Measurements from ENCODE around the gene TFDP1.

Gene TFDP1

GRCh38 chr13:113625965-113626721 lies 41.6 kb downstream of the TFDP1 start:
- DNase-seq (ENCODE audit: low read depth) = no peak
- no peak for TF ChIP-seq CTCF (conservative IDR thresholded peaks at IDR 0.05; ENCODE audit: control insufficient read depth, insufficient read depth, low read depth, low read length)
- no peak overlapping the region for H3K4me3 ChIP-seq (ENCODE audit: control insufficient read depth, low read depth, low read length)

GRCh38 chr13:113627136-113627535 lies 42.6 kb downstream of the TFDP1 start:
- DNase-seq (ENCODE audit: low read depth) = no peak
- no peak for TF ChIP-seq CTCF (conservative IDR thresholded peaks at IDR 0.05; ENCODE audit: control insufficient read depth, insufficient read depth, low read depth, low read length)
- no peak overlapping the region for H3K4me3 ChIP-seq (ENCODE audit: control insufficient read depth, low read depth, low read length)

GRCh38 chr13:113628291-113629270 lies 44.0 kb downstream of the TFDP1 start:
- no peak overlapping the region for H3K4me3 ChIP-seq (ENCODE audit: control insufficient read depth, low read depth, low read length)
- DNase-seq (ENCODE audit: low read depth) = no peak
- no peak for TF ChIP-seq CTCF (conservative IDR thresholded peaks at IDR 0.05; ENCODE audit: control insufficient read depth, insufficient read depth, low read depth, low read length)

DNA sequence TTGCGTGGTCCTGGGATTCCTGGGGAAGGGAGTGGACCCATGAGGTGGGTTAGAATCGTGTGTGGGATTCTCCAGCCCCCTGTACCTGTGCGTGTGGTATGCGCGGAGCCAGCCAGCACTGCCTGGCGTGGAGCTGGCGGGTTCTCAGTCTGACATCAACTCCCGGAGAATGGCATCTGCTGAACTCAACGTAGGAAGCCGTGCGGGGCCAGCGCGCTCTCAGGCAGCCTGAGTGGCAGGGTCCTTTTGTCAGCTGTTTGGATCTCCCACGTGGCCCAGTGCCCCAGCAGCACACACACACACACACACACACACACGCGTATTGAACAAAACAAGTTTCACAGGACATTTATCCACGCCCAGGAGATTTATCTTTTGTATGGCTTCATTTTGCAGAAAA lies 45.3 kb downstream of the TFDP1 start:
- no peak for DNase-seq (ENCODE audit: low read depth)
- TF ChIP-seq CTCF (conservative IDR thresholded peaks at IDR 0.05; ENCODE audit: control insufficient read depth, insufficient read depth, low read depth, low read length) = no peak
- no peak overlapping the region for H3K4me3 ChIP-seq (ENCODE audit: control insufficient read depth, low read depth, low read length)

DNA sequence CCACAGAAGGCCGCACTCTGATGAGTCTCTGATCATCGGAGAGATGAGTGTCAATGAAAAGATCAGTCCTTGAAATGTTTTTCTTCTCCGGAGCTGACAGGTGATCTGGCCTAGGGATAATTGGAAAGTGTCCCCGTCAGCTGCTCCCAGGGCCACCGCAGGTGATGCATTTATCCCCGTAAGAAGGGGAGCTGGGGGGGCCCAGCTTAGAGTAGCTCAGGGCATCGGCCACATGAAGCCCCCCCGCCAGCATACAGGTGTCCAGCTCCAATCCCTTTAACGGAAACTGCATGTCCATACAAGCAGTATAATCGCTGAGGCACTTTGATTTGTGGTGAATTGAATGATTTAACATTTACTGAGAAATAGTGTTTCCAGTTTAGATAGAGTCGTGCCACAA lies 45.7 kb downstream of the TFDP1 start:
- TF ChIP-seq CTCF (conservative IDR thresholded peaks at IDR 0.05; ENCODE audit: control insufficient read depth, insufficient read depth, low read depth, low read length) = no peak
- H3K4me3 ChIP-seq (ENCODE audit: control insufficient read depth, low read depth, low read length) = no peak overlapping the region
- DNase-seq (ENCODE audit: low read depth) = no peak

DNA sequence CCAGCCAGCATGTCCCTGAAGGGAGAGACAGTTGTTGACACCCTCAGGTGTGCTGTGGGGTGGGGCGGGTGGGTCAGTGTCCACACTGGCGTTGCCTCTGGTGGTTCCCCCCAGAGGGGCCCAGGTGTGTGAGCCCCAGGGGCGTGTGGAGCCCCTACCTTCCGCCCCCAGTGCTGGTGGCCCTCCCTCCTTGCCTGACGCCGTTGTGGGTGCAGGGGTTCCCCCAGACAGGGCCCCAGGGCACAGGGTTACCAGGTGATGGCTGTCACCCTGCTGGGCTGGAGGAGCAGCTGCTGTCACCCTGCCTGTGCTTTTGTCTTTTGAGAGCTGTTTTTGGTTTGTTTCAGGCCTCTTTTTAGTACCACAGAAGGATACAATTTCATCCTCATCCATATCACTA lies 46.3 kb downstream of the TFDP1 start:
- H3K4me3 ChIP-seq (ENCODE audit: control insufficient read depth, low read depth, low read length) = no peak overlapping the region
- no peak for TF ChIP-seq CTCF (conservative IDR thresholded peaks at IDR 0.05; ENCODE audit: control insufficient read depth, insufficient read depth, low read depth, low read length)
- DNase-seq (ENCODE audit: low read depth) = no peak

Data from fibroblast of mammary gland (primary cell).